Endothelial cell of umbilical vein (primary cell): Measurements from ENCODE around the gene EP400.

Experiments used
- CTCF ChIP-seq, 2 donors: IDR thresholded peaks; 1 replicate in 1 of 2; 2 replicates in 1 of 2; pipeline ENCODE4 v1.5.1; 2011; ENCODE audit warnings: low read length in 2 of 2, mild to moderate bottlenecking in 2 of 2, moderate library complexity in 2 of 2, control low read depth in 1 of 2, inconsistent platforms in 1 of 2, low read depth in 1 of 2; ENCODE audit not compliant: insufficient read depth in 1 of 2; ENCODE audit errors: extremely low read depth in 1 of 2
- POLR2A ChIP-seq: IDR thresholded peaks from 2 replicates; pipeline ENCODE4 v1.6.1; 2012; ENCODE audit warnings: low read depth, mild to moderate bottlenecking, control low read depth, low read length

GRCh38 chr12:132100306-132101065, 150.7 kb downstream of the EP400 start:
- no peak for TF ChIP-seq POLR2A
- no peak for TF ChIP-seq CTCF (IDR thresholded peaks at IDR 0.05; ENCODE audit: extremely low read depth in 1 of 2, insufficient read depth in 1 of 2, low read depth in 1 of 2, low read length in 2 of 2)
